HG02840 (cell line): ENCODE data around the gene CFAP54.

Experiments
- ATAC-seq: cut with Tn5 transposase; IDR thresholded peaks from one replicate; pipeline ENCODE4 v1.9.1; 2021; ENCODE audit warnings: mild to moderate bottlenecking, moderate library complexity, moderate number of reproducible peaks; ENCODE audit not compliant: unreplicated experiment, low FRiP score

Gene CFAP54

DNA sequence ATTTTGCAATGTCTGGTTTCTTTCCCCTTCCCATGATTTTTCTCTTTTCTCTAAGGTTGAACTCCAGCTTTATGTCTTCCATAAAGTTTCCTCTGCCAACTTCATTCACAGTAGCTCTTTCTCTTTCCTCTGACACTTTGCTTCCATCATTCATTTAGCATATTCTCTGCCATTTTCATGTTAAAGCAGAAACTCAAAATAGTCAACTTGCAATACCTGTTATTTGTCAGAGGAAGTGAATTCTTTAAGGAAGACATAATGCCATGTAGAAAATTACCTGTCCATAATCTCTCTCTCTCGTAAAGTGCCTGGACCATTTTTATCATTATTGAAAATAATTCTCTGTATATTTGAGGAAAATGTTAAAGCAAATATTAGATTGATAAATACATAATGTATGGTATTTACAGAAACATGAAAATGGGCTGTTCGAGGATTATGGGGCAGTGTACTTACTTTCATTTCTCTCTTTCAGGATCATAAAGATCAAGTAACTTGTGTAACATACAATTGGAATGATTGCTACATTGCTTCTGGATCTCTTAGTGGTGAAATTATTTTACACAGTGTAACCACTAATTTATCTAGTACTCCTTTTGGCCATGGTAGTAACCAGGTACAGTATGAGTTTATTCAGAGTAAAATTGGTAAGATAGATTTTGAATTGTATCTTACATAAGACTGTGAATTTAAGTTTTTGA lies 430.3 kb downstream of the CFAP54 start:
- no peak for ATAC-seq
